OCI-LY7 (cell line): ENCODE measurements around the gene SLC13A2.

ENCODE experiments used
- CTCF ChIP-seq: fragments of 200-600 bp; sonication (generic); conservative IDR thresholded peaks from 2 replicates; pipeline ENCODE4 v1.5.1; 2014; ENCODE audit warnings: mild to moderate bottlenecking, antibody characterized with exemption, low read length, moderate library complexity, mixed read lengths
- EZH2phosphoT487 ChIP-seq: fragments of 200-600 bp; sonication (generic); IDR thresholded peaks from 2 replicates; pipeline ENCODE4 v1.6.1; 2018; ENCODE audit warnings: low read depth, borderline replicate concordance, mild to moderate bottlenecking, mixed run types, antibody characterized with exemption, low read length, moderate library complexity, mixed read lengths

DNA sequence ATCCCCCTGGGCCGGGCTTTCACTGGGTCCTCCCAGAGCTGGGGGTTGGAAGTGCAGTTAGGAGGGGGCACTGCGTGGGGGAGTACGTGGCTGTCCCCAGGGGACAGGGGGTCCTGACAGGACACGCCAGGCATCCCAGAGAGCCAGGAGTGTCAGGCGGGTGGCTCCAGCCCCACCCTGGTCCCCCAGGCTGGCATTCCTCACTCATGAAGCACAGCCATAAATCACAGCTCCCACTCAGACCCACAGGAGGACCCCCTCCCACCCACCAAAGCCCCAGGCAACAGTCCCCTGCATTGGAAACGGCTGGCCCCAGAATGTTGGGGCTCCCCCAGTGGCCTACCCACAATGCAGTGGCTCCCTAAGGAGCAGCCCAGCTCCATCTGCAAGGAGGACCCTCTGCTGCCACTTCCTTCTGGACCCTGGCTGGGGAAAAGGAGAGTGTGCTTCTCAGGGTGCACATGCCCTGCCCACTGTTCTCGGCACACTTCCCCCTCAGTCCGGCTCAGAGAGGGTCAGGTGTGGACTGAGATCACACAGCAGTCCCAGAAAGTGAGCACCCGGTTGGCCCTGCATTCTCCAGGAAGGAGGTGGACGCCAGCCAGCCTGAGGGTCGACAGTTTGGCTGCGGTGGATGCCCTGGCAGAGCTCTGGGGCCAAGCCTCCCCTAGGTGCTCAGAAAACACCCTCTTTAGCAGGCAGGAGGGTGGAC lies 25.4 kb downstream of the SLC13A2 start:
- TF ChIP-seq CTCF (no peak), EZH2phosphoT487 (no peak)
